HepG2 (cell line): Measurements from ENCODE around the gene NUDCD2. TPM values are rescaled to one million over a fixed set of nuclear protein-coding genes. Genes with fewer than 3 reads are reported as not detected.

Experiments used
- BRD4 ChIP-seq: sonication (generic); formaldehyde crosslinking; IDR thresholded peaks from 2 replicates; pipeline ENCODE4 v1.4.0; 2020; ENCODE audit warnings: missing genetic modification reagents
- FOXO4 ChIP-seq: sonication (generic); formaldehyde crosslinking; conservative IDR thresholded peaks from 2 replicates; pipeline ENCODE4 v1.8.1; 2023; ENCODE audit warnings: missing genetic modification reagents
- GMEB1 ChIP-seq: sonication (generic); formaldehyde crosslinking; IDR thresholded peaks from 2 replicates; pipeline ENCODE4 v1.5.1; 2020; ENCODE audit warnings: missing genetic modification reagents, mild to moderate bottlenecking, borderline replicate concordance
- PAXIP1 ChIP-seq: sonication (generic); formaldehyde crosslinking; conservative IDR thresholded peaks from 2 replicates; pipeline ENCODE4 v1.4.0; 2020; ENCODE audit warnings: mild to moderate bottlenecking, missing genetic modification reagents, moderate library complexity
- TEAD2 ChIP-seq: sonication (generic); formaldehyde crosslinking; IDR thresholded peaks from 2 replicates; pipeline ENCODE4 v1.9.0; 2021; ENCODE audit warnings: missing genetic modification reagents
- TFAP4 ChIP-seq: sonication (generic); IDR thresholded peaks from 2 replicates; pipeline ENCODE4 v1.6.1; 2016; ENCODE audit warnings: low read depth, borderline replicate concordance
- USF2 ChIP-seq, 2 experiments: sonication (generic) in 1 of 2; formaldehyde crosslinking in 1 of 2; IDR thresholded peaks; 2 replicates each; pipeline versions ENCODE4 v1.5.1 to v1.6.1; 2011 to 2020; ENCODE audit warnings: borderline replicate concordance in 1 of 2, low read depth in 1 of 2, low read length in 1 of 2, mild to moderate bottlenecking in 1 of 2, missing genetic modification reagents in 1 of 2, moderate library complexity in 1 of 2
- WIZ ChIP-seq: sonication (generic); formaldehyde crosslinking; IDR thresholded peaks from 2 replicates; pipeline ENCODE4 v1.5.1; 2020; ENCODE audit warnings: mild to moderate bottlenecking, missing genetic modification reagents
- ZNF317 ChIP-seq: sonication (generic); formaldehyde crosslinking; IDR thresholded peaks from 2 replicates; pipeline ENCODE4 v1.5.0; 2020; ENCODE audit warnings: mild to moderate bottlenecking, missing genetic modification reagents
- ZNF576 ChIP-seq: sonication (generic); formaldehyde crosslinking; IDR thresholded peaks from 2 replicates; pipeline ENCODE4 v1.4.0; 2020; ENCODE audit warnings: mild to moderate bottlenecking, missing genetic modification reagents
- ZSCAN20 ChIP-seq: sonication (generic); formaldehyde crosslinking; IDR thresholded peaks from 2 replicates; pipeline ENCODE4 v1.4.0; 2020; ENCODE audit warnings: missing genetic modification reagents, mild to moderate bottlenecking, borderline replicate concordance
- polyA plus RNA-seq, 8 experiments: library from polyadenylated mRNA; depleted of rRNA in 3 of 8; stranded (reverse) in 7 of 8; unstranded in 1 of 8; fragments of >200 nt; fragmentation: Illumina TruSeq in 4 of 8; extraction: Trizol in 4 of 8; gene quantifications; 2 replicates each; pipeline versions ENCODE4 v1.2.1 to v1.2.3, GENCODE V29; 2011 to 2016; ENCODE audit warnings: low read depth in 4 of 8, missing spikeins in 1 of 8, mixed read lengths in 1 of 8; ENCODE audit not compliant: insufficient read depth in 1 of 8
- total RNA-seq, 5 experiments: library from RNA; depleted of rRNA; stranded (reverse); fragments of >200 nt; fragmentation: Illumina TruSeq; extraction: Trizol; gene quantifications; 2 replicates each; pipeline ENCODE4 v1.2.3, GENCODE V29; 2016; ENCODE audit warnings: low read depth in 1 of 5
- TF ChIP-seq, protein P1 (sequence below): sonication (generic); formaldehyde crosslinking; IDR thresholded peaks from 2 replicates; pipeline ENCODE4 v1.4.0; 2020; ENCODE audit warnings: missing genetic modification reagents

Gene NUDCD2
- total and polyA plus RNA-seq, 2 of the 13 experiments (the other 11 are each of a cell fraction or from before 2014, with no cell fraction given), result 14.8 to 39.2 TPM

DNA sequence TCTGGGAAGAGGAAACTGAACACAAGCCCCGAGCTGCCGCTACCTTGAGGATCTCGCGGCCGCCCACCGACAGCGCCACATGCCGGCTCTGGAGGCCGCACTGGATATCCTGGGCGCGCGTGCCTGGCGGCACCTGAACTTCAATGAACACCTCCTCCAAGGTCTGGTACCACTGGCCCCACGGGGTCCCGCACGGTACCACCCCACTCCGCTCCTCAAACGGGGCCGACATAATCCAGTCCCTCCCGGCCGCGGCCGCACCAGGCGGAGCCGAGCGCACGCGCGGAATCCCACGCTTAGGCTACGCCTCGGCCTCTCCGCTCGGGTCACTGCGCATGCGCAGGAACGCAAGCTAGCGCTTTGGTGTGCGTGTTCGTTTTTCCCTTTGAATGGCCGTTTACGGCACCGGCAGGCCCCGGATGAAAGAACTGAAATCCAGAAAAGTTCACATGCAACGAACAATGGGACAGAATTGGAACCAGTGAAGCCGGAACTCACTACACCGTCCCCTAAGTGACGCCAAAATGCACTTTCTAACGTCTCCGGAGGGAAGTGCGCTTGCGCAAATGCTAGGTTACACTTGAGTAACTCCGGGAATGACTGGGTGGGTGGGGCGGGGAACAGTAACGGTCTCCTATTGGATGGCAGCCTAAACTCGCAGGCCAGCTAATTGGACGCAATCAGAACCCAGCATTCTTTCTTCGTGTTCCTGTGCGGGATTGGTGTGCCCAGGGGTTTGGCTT, at the start of gene NUDCD2 (continued):
- peak; percentile 67; the same call in 1 of the 2 replicates for TF ChIP-seq ZSCAN20 (CRISPR knock-in tag)
- TF ChIP-seq BRD4, result peak; percentile 74
- TF ChIP-seq WIZ, result no peak
- peak; percentile 87 for TF ChIP-seq GMEB1 (CRISPR knock-in tag)
- peak; percentile 30; the same call in 1 of the 2 replicates for TF ChIP-seq TFAP4
- TF ChIP-seq ZNF576 (CRISPR knock-in tag), result 0 out of 2 replicates have a peak, but pooled peaks have one; percentile 22
- TF ChIP-seq PAXIP1 (CRISPR knock-in tag), result peak; percentile 56; the same call in 1 of the 2 replicates
- no peak for TF ChIP-seq FOXO4 (CRISPR knock-in tag)
- no peak for TF ChIP-seq TEAD2 (CRISPR knock-in tag)
- peak; percentile 58; the same call in 1 of the 2 replicates for TF ChIP-seq ZNF317 (CRISPR knock-in tag)
- TF ChIP-seq, protein P1, sequence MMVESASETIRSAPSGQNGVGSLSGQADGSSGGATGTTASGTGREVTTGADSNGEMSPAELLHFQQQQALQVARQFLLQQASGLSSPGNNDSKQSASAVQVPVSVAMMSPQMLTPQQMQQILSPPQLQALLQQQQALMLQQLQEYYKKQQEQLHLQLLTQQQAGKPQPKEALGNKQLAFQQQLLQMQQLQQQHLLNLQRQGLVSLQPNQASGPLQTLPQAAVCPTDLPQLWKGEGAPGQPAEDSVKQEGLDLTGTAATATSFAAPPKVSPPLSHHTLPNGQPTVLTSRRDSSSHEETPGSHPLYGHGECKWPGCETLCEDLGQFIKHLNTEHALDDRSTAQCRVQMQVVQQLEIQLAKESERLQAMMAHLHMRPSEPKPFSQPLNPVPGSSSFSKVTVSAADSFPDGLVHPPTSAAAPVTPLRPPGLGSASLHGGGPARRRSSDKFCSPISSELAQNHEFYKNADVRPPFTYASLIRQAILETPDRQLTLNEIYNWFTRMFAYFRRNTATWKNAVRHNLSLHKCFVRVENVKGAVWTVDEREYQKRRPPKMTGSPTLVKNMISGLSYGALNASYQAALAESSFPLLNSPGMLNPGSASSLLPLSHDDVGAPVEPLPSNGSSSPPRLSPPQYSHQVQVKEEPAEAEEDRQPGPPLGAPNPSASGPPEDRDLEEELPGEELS, result no peak
- TF ChIP-seq USF2 (IDR thresholded peaks at IDR 0.05; ENCODE audit: low read depth, low read length), result no peak
- no peak for TF ChIP-seq USF2 (CRISPR knock-in tag; IDR thresholded peaks at IDR 0.05; ENCODE audit: borderline replicate concordance)
